HG02970 (cell line): ENCODE measurements around the gene CLSTN1.

Experiments used
- ATAC-seq: cut with Tn5 transposase; IDR thresholded peaks from one replicate; pipeline ENCODE4 v1.9.1; 2021; ENCODE audit warnings: mild to moderate bottlenecking, moderate library complexity, moderate number of reproducible peaks; ENCODE audit not compliant: unreplicated experiment, low FRiP score

Gene CLSTN1

GRCh38 chr1:9690440-9691107 is 133.2 kb downstream of the CLSTN1 start:
- no peak for ATAC-seq

- no peak for ATAC-seq
Measured at GRCh38 chr1:9689971-9690381, 133.8 kb downstream of the CLSTN1 start.

DNA sequence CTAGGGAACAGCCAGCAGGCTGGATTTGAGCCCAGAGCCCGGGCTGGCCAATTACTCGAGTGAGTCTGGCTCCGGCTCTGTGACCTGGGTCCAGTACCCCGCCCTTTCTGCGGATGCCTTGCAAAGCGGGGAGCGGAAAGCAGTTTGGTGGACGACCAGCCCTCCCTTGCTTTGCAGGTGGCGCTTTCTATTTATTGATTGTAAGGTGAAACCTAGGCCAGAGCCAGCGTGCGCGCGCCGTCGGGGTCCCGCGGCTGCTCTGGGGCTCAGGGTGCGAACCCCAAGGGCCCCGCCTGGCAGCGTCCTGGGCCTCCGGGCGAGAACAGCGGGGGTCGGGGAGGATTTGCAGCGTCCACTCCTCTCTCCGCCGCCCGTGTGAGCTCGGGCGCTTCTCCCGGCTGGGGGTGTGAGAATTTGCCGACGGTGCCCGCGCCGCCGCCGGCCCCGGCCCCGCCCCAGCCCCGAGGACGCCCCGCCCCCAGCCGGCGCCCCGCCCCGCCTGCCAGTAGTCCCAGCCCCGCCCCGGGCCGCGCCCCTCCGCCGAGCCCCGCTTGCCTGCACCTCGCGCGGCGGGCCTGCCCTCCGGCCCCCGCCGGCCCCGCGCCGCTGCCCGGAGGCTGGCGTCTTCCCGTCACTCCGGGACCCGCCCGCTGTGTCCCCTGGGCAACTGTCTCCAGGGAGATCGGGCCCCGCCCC is 134.6 kb downstream of the CLSTN1 start:
- ATAC-seq = peak; percentile 49

DNA sequence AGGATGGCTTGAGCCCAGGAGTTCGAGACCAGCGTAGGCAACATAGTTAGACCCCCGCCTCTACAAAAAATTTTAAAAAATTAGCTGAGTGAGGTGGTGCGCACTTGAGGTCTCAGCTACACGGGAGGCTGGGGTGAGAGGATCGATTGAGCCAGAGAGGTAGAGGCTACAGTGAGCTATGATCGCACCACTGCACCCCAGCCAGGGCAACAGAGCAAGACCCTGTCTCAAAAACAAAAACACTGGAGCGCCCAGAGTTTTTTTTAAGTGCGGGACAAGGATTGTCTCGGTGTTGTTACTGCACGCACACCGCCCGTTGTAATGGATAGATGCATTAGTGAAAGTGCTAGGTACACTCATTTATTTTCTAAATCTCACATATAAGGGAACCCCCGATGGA is 135.2 kb downstream of the CLSTN1 start:
- no peak for ATAC-seq

GRCh38 chr1:9687874-9688582 is 135.7 kb downstream of the CLSTN1 start:
- ATAC-seq = no peak

DNA sequence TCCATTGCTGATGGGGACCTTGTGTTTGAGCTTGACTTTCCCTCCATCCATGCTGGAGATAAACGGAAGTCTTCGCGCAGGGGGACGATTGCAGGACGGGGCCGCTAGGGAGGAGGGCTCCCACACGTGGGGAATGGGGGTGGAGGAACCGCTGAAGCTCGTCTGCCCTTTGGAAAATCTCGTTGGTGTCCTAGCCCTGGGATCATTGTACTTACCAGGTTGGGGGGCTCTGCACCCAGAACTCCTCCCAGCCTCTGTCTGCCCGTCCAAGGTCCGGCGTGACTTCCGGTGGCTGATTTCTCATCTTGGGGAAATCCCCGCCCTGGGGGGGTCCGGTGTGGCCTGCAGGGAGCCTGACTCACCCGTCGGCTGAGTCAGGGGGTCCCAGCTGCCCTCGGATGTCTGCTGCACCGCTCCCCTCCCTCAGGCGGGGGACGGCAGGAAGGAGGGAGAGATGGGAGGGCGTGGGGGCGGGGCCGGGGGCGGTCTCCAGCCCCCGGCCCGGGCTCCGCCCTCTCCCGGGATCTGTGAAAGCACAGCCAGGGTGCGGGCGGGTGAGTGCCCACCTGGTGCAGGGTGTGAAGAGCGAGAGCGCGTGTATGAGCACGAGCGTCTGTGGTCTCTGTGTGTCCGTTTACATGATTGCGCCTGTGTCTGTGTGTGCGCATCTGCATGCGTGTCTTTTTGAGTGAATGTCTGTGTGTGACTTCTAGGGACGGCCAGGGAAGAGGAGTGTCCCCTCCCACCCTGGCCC is 136.5 kb downstream of the CLSTN1 start:
- peak; percentile 38 for ATAC-seq

DNA sequence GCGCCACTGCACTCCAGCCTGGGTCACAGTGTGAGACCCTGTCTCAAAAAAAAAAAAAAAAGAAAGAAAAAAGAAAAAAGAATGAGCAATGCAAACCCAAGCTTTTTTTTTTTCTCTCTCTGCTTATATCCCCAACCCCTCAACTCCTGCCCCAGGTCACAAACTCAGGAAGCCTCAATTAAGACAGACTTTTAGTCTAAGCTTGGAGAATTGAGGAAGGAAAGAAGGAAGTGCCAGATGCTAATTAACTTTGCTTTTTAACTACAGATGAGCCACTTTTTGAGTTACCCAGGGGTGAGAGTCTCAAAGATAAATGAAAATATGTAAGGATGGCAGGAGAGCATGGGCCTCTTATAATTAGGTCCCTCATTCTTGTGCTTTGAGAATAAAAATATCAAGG is 139.0 kb downstream of the CLSTN1 start:
- ATAC-seq = no peak

DNA sequence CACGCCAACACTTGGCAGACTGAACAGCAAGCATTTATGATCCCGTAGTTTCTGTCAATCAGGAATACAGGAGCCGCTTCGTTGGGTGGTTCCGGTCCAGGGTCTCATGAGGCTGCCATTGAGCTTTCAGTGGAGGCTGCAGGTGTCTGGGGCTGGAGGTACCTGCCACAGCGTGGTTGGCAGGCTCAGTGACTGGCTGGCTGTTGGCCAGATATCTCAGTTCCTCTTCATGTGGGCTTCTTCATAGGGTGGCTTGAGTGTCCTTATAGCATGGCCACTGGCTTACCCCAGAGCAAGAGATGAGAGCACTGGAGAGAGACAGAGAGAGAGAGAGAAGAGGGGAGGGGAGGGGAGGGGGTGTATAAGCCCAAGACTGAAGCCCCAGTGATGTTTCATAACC is 142.9 kb downstream of the CLSTN1 start:
- ATAC-seq = no peak

- no peak for ATAC-seq
Measured at GRCh38 chr1:9680091-9680490, 143.7 kb downstream of the CLSTN1 start.
